Stromal cell of bone marrow (primary cell): ENCODE measurements around the gene WSCD1.

Experiments used
- DNase-seq: peaks from one replicate; pipeline ENCODE4 v3.0.0-alpha.2; 2012; ENCODE audit warnings: low read depth

Gene WSCD1

DNA sequence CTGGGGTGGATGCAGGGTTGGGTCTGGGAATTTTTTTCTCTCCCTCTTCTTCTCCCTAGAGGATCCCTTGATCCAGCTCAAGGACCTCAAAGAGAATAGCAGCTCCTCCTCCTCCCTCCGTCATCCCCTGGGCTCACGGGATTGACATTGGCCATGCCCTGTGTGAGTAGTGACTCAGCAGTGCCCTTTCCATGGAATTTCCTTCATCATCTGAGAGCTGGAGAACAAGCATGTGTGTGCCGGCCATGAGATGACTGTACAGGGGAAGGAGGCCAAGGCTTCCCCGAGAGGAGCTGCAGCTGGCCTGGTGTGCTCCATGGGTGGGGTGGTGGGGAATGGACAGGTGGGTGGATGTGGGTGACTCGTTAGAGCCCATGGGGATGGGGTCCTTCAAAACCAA, 8.9 kb upstream of the WSCD1 start:
- no peak for DNase-seq

DNA sequence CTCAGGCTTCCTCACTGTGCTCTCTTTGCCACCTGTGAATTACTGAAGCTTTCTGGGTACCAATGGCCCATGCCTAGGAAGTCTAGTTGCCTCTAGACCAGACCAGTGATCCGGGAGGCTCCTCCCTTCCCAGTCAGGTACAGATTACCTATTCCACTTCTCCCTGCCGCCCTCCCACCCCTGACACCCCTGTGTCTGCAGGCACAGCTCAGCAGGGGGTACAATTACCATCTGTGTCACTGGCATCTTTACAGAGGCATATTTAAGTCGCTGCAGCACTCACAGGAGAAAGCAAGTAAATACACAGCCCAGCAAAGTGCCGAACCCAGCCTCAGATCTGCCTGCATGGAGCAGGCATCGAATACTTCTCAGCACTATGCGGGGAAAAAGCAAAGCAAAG, 5.3 kb upstream of the WSCD1 start:
- no peak for DNase-seq

DNA sequence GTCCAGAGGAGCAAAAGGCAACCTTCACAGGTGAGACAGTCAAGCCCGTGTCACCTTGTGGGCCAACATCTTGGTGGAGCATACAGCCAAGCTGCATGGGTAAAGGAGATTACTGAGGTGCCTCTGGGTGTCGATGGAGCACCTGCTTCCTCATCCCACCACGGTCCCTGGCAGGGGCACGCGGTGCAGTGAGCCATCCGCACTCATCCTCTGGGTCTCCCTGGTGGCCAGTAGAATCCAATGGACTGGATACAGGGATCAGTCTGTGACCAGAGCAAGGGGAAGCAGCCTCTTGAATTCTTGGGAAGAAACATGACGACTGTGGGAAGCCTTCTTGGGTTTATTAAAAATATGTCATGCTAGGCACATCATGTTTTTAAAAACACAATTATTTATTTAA, 4.8 kb upstream of the WSCD1 start:
- DNase-seq, result no peak

DNA sequence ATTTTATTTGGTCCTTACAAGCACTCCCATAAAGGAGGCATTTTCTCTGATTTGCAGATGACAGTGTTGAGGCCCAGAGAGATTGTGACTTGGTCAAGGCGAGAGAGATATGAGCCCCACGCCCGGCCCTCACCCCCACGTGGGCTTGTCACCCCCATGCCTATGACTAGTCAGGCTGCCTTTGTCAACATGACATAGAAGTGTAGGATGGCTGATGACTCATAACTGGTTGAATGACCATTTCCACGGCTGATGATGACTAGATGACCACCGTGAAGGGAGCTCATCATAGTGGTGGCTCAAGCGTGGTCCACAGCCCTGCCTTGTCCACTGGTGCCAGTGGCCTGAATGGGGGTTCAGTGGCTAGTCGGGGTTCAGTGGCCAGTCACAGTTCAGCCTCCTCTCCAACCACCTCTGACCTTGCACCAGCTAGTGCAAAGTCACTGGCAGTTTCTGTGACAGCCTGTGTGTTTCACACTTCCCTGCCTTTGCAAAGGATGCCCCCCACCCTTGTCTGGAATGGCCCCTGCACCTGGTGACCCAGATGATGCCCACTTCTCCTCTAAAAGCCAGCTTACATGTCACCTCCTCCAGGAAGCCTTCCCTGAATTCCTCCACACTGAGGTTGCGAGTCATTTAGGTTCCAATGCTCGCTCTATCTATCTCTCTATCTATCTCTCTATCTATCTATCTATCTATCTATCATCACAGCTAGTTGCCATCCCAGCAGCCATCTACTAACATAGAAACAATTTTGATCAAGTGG, 3.8 kb upstream of the WSCD1 start:
- DNase-seq, result no peak

DNA sequence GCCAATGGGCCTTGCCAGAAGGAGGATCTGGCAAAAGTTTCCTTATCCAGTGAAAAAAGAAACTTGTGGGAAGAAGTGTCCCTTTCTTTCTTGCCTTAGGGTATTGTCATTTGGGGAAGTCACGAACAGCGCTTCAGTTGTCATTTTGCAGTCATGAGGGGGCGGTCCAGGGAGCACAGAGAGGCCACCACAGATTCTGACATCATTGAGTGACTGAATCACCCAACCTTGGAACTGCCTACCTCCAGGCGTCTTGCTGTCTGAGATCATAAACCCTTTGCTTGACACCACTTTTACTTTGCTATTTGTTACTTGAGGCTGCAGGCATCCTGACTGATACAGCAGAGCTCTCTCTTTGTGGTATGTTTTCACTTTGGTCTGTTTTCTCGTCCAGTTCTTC, 3.1 kb upstream of the WSCD1 start:
- no peak for DNase-seq

DNA sequence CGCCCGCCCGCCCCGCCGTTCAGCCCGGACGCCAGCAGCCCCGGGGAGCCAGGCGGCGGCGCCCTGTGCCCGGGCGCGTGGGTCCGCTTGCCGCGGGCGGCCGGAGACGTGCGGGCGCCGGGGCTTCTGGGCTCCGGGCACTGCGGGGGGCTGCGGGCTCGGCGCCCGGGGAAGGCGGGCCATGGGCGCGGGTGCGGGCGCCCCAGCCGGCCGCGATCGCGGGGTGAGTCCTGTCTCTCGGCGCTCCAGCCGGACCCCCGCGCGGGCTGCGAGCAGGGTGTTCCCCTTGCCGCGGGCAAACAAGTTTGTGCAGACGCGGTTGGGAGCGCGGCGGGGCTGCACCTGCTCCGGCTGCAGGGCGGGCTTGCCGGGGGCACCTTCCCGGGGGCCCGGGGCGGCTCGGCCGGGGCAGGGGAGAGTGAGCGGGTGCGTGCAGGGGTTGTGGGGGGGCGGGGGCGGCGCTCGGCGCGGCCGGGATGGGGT, 292 bp downstream of the WSCD1 start:
- DNase-seq, result no peak

DNA sequence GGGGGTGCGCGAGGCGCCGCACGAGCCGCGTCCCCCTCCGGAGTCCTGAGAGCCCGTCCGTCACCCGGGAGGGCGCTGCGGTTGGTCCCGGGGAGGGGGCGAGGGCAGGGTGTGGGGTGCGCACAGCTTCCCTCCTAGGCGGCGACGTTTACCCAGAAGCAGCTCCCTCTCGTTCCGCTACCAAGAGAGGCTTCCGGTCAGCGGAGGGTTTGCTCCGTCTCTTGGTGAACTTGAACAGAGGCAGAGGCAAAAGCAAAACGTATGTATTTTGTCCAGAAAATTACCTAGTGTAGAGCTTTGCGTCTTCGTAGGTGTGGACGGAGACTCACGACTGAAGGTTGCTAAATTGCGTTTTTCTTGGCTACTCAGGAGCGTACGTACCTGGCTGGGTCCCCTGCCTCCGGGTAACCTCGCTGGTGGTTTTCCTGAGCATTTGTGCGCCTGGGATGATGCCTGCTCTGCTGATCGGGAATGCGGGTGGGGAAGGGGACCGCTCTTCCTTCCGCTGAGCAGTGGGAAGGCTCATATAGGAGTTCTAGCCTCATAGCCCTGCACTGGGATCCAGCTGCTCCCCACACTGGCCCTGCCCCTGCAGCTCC, 833 bp downstream of the WSCD1 start:
- DNase-seq, result no peak

DNA sequence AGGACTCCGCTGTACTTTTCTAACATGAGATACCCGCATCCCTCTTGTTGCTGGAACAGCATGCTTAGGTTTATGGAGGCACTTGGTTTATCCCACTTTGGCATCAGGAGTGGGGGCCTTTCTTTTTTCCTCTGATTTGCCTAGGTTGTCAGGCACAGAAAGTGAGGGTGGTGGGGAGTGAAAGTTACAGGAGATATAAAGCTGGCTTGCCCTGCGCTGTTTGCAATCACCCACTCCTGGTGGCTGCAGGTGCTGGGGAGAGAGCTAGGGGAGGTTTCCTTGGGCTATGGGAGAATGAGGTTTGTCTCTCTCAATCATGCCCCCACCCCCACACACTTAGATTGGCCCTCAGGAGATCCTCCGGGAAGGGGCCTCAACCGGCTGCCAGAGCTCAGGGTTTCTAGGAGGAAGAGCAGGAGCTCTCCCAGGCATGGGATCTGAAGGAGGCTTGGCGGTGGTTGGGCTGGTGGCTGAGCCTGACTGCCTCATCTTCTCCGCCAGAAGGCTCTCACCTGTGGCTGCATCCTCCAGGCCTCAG, 1.4 kb downstream of the WSCD1 start:
- DNase-seq, result no peak

DNA sequence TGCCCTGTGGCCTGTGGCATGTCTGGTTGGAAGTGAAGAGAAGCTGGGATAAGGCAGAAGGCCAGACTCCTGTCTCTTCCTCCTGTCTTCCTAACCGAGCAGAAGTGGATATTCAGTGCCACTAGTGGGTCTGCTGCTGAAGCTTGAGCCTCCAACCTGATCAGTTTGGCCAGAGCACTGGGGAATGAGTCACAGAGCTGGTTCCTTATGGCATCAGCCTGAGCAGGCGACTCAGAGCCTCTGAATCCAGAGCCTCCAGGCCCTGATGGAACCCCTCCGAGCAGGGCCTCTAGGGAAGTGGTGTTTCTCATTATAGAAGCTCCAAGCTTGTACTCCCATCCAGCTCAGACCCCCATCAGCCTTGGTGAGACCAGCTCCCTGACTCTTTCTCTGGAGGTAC, 2.0 kb downstream of the WSCD1 start:
- no peak for DNase-seq

DNA sequence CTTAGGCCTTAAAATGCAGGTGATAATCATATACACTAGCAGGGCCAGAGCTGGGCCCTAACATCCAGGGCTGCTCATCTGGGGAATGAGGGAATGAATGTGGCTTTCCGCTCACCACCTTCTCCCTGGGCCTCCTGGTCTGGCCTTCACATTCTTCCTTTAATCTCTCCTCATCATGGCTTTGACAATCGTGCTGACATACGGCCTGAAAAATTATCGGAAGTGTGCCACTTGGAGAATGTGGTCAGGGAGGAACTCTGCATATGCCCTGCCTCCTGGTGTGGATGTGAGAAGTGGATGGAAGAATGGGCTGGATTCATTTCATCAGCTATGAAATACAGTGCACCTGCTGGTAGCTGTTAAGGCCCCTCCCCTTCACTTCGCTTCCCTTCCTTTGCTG, 2.4 kb downstream of the WSCD1 start:
- no peak for DNase-seq

DNA sequence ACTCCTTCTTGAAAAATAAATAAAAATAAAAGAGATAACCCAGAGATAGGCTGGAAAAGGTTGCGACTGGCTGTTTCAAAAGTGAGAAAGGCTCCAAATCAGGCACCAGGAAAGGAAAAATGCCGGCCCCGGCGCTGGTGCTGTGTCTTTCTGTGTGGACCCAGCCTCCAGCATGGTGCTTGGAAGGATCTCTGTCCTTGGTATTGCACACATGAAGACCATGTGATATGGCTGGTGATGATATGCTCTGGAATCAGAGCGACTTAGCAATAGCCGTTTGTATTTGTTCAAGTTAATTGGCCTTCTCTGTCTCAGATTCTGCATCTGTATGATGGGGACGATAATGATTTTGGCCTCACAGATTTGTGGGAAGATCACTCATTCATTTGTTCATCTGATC, 3.4 kb downstream of the WSCD1 start:
- DNase-seq, result no peak

DNA sequence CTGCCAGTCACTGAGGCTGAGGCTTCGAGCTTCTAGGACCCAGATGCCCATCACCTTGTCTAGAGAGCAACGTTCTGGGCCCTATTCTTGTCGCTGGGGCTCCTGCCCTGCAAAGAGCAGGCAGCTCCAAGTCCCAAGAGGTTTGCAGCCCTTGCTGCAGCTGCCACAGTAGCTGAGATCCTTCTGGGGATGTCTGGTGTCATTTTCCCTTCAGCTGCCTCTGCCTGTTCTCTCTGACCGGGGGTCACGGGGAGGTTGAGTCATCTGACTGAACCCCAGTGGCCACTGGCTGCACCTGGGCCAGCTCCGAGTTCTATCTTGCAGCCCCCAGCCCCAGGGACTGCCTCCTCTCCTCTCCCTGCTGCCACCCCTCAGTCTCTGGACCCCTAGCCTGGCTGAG, 4.9 kb downstream of the WSCD1 start:
- DNase-seq, result no peak

DNA sequence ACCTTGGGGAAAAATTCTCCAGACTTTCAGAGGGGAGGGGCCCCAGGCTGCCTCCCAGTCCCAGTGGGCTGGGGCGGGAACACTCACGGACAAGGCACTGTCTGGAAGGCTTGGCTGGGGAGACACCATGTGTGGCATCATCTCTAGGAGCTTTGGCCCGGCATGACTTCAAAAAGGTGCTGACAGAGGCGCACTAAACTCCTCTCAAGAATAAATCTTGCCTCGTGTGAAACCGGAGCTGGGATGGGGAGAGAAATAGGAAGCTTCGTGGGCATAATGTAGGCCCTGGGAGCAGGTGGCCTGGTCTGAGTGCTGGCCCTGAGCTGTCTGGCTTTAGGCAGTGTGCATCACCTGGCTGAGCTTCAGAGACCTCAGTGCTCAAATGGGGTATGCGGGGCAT, 5.7 kb downstream of the WSCD1 start:
- no peak for DNase-seq

DNA sequence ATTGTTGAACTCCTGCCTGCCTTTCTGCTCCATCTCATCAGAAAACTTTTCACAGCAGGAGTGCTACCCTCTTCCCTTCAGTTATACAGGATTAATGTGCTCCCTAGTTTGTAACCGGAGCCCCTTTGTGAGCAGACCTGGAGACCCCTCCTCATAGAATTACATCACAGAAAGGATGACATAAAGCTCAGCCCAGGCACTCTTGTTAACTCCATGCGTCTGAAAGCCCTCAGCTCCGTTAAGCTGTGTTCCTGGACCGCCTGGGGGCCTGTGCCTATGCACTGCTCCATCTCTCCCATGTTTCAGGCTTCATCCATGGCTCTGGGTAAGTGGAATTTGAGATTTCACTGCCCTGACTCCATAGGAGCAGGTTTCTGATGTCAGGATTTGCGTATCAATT, 7.6 kb downstream of the WSCD1 start:
- DNase-seq, result no peak

DNA sequence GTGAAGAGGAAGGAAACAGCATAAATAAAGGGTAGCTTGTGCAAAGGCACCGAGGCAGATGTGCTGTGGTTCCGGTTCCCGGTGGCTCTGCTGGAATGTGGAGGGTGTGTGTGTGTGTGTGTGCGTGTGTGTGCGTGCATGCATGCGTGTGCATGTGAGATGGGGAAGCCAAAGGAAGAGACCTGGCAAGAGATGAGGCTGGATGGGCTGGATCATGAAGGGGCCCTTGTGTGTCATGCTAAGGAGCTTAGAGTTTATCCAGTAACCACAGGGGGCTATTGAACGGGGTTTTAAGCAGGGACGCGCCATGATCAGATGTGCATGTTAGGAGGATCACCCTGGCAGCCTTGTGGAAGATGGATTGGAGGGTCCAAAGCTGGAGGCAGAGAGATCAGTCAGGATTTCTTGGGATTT, 8.3 kb downstream of the WSCD1 start:
- no peak for DNase-seq

DNA sequence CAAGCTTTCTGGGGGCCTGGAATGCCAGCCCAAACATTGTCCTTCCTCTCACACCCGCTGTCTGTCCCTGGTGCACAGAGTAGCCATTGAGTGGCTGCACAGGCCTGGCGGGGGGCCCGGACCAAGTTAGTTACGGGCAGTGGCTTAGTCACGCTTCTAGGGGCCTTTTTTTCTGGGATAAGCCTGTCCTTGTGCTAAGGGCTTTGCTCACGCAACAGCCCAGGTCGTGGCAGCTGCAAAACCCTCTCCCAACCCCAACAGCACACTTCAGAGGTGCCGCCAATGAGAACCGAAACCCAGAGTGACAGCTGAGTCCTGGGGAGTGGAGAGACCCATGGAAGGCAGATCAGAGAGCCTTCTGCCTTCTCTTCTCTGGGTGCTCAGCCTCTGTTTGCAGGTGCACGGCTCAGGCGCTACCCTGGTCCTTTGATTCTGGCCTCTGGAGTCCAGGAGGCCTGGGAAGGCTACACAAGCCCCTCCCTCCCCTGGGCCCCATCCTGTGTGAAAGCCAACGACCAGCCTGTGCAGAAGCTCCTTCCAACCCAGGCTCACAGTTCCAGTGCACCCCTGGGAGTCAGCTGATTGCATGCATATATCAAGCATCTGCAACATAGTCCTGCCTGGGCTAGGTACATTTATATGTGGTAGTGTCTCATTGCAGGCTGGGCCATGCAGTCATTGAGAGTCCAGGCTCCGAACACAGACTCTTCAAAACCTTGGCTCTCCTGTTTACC, 9.1 kb downstream of the WSCD1 start:
- DNase-seq, result no peak

DNA sequence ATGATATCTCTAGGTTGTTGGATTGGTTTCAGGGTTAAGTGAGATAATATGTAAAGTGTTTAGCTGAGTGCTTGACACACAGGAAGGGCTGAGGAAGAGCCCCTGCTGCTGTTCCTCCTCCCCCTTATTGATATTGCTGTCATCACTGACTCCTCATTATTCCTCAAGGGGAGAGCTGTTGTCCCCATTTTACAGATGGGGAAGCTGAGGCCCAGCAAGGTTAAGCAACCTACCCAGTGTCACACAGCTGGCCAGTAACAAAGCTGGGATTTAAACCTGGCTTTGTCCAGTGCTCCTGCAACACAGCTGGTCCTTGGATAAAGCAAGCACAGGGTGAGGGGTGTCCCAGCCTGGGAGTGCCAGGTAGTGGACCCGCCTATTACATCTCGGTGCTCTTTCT, 9.8 kb downstream of the WSCD1 start:
- DNase-seq, result no peak

DNA sequence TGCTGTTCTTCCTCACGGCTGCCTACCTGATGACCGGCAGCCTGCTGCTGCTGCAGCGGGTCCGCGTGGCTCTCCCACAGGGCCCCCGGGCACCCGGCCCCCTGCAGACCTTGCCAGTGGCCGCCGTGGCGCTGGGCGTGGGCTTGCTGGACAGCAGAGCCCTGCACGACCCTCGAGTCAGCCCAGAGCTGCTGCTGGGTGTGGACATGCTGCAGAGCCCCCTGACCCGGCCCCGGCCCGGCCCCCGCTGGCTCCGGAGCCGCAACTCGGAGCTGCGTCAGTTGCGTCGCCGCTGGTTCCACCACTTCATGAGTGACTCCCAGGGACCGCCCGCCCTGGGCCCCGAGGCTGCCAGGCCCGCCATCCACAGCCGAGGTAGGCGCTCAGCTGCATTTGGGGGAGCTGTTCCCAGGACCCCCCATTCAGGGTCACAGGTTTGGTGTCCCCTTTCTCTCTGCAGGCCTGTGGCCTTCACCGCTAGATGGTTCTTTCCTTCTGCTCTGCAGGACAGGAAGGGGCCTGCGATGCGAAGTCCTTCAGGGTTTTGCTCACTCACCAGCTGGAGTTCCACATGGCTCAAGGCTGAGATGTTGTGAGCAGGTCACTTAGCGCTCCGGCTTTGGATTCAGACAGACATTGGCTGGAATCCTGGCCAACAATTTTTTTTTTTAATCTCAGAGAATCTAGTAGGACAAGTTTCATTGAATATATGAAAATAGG, 10.7 kb downstream of the WSCD1 start:
- DNase-seq, result no peak

DNA sequence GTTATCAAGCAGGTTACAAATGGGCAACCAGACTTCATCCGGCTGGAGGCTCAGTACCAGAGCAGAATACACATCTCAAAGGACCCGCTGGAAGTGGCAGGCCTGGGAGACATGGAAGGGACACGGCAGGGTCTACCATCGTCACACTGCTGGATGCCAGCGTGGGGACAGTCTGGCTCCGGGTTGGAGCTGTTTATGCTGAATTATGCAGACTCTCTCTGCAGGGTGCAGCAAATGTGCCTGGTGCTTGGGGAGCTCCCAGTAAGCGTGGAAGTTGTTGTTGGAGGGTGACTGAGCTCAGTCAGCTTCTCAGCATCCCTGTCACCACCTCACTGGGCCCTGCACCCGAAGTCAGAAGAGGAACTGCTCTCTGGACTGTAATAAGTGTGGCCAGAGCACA, 12.2 kb downstream of the WSCD1 start:
- no peak for DNase-seq

DNA sequence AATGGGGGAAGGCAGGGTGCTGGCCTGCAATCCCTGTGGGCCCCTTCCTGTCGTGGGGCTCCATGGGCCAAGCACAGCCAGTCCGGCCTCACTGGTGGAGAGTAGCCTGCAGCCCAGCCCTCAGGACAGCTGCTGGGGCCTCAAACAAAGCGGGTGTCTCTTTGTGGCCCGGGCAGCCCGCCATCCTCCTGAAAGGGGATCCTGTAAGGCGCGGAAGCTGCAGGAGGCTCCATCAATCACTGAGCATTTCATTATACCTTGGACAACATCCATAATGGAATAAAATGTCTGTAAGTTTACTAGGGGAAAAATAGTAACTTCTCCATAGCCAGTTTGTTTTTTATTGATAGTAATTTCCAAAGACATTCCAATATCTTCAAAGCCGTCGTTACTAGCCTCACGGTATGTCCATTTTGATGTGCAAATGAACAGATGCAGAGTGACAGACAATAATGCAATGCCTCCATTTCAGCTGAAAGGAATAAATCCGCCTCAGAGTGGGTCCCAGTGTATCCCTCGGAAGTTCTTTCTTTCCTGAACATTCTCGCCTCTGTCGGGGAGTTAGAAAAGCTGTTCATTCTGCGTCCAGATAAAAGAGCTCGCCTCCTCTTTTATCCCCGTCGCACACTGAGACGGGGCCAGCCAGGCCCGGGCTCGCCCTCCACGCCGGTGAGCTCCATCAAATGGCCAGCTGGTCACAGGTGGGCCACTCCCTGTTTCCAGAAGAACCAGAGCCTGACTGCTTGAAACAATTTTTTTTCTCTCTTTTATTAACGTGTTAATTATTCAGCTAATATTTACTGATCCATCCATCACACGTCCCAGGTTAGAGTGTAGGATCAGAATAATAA, 14.4 kb downstream of the WSCD1 start:
- no peak for DNase-seq

DNA sequence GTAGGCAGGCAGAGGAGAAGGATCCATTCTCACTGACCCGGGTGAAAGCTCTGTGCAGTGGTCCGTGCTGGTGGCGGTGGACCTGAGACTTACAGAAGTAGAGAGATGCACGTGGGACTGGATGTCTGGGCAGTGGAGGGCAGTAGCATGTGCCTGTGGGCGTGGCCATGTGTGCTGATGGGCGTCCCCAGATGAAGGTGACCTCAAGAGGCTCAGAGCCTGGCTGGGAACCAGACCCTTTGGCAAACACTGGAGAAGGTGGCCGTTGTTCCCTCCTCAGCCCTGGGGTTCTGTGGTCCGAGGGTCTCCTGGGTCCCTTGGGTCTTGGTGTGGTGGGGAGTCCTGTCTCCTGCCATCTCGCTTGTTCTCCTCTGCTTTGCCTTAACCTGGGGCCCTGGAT, 15.6 kb downstream of the WSCD1 start:
- no peak for DNase-seq
